Breast epithelium (tissue), 4 donors: ENCODE data around the gene IL11RA. TPM values are rescaled to one million over a fixed set of nuclear protein-coding genes. Genes with fewer than 3 reads are reported as not detected.

ENCODE experiments used
- DNase-seq, 2 donors: peaks; one replicate each; pipeline ENCODE4 v3.0.0-alpha.2; 2019; ENCODE audit warnings: low spot score in 2 of 2
- H3K27ac ChIP-seq, 2 donors: fragments of 200-600 bp; sonication (generic) in 1 of 2; one replicate each; pipeline ENCODE4 v1.5.1; 2016 to 2019; ENCODE audit warnings: mild to moderate bottlenecking in 1 of 2
- H3K27me3 ChIP-seq, 2 donors: fragments of 200-600 bp; sonication (generic) in 1 of 2; one replicate each; pipeline versions ENCODE4 v1.5.1 to v1.6.0; 2017 to 2019; ENCODE audit warnings: control low read depth in 1 of 2, mild to moderate bottlenecking in 1 of 2
- H3K36me3 ChIP-seq: fragments of 200-600 bp; one replicate; pipeline ENCODE4 v1.5.1; 2019
- H3K4me1 ChIP-seq, 2 donors: fragments of 200-600 bp; sonication (generic); one replicate each; pipeline ENCODE4 v1.5.1; 2016 to 2019; ENCODE audit warnings: control low read depth in 1 of 2
- H3K4me3 ChIP-seq, 3 donors: fragments of 200-600 bp; sonication (generic); 1 replicate in 2 of 3; 2 replicates in 1 of 3; pipeline ENCODE4 v1.5.1; 2016 to 2019; ENCODE audit warnings: mild to moderate bottlenecking in 3 of 3, moderate library complexity in 2 of 3
- H3K9me3 ChIP-seq, 2 donors: fragments of 200-600 bp; sonication (generic) in 1 of 2; one replicate each; pipeline ENCODE4 v1.5.1; 2016 to 2019; ENCODE audit warnings: control low read depth in 1 of 2
- CTCF ChIP-seq, 3 donors: fragments of 450-650 bp; IDR thresholded peaks; one replicate each; pipeline ENCODE4 v1.5.1; 2016 to 2017; ENCODE audit warnings: antibody characterized with exemption in 3 of 3, mild to moderate bottlenecking in 3 of 3, moderate library complexity in 3 of 3
- POLR2A ChIP-seq: fragments of 450-650 bp; IDR thresholded peaks from one replicate; pipeline ENCODE4 v1.6.1; 2016; ENCODE audit warnings: antibody characterized with exemption, mild to moderate bottlenecking, moderate library complexity
- POLR2AphosphoS5 ChIP-seq, 3 donors: sonication (generic); formaldehyde crosslinking; IDR thresholded peaks; one replicate each; pipeline ENCODE4 v1.6.1; 2017; ENCODE audit warnings: antibody characterized with exemption in 3 of 3
- intact Hi-C: fragments of 100-400 bp; cut with DNase I; formaldehyde crosslinking; loops from one replicate; pipeline ENCODE4 v1.15.1; 2023; ENCODE audit warnings: low total_unique reads
- total RNA-seq, 3 donors: library from RNA; depleted of rRNA; stranded (reverse); fragments of >200 nt; gene quantifications; one replicate each; pipeline ENCODE4 v1.1.0, GENCODE V29; 2016

Gene IL11RA
- total RNA-seq, 3 donors from 2014 or later = 20.3 to 45.5 (median 42.1) TPM

GRCh38 chr9:34633166-34633565 lies 18.8 kb upstream of the IL11RA start:
- H3K9me3 ChIP-seq = no peaks in the 10 kb centered on the region
- H3K27me3 ChIP-seq = no peaks in the 10 kb centered on the region
- DNase-seq = no peak
- H3K4me1 ChIP-seq = peaks cover 0 to 4% of the 10 kb centered on the region in 2 donors
- no peak for TF ChIP-seq CTCF (IDR thresholded peaks at IDR 0.05)
- TF ChIP-seq POLR2A = no peak
- no peak for TF ChIP-seq POLR2AphosphoS5 (IDR thresholded peaks at IDR 0.05)
- intact Hi-C loops = no loop called here
- no peak overlapping the region for H3K4me3 ChIP-seq
- H3K36me3 ChIP-seq = no peaks in the 10 kb centered on the region
- no peak overlapping the region for H3K27ac ChIP-seq

GRCh38 chr9:34633851-34634550 lies 18.0 kb upstream of the IL11RA start:
- DNase-seq = peak in 1 of 2 donors; percentile 45
- Histone ChIP-seq H3K27ac (no peak overlapping the region), H3K27me3 (no peaks in the 10 kb centered on the region), H3K36me3 (no peaks in the 10 kb centered on the region), H3K4me1 (peaks cover 0 to 4% of the 10 kb centered on the region in 2 donors), H3K4me3 (no peak overlapping the region), H3K9me3 (no peaks in the 10 kb centered on the region)
- intact Hi-C loops = loop anchor here (1.0 kb wide), 1 partner anchor 8 kb away; no protein-coding TSS in a partner anchor
- TF ChIP-seq CTCF (IDR thresholded peaks at IDR 0.05) (peak; percentile 79 to 84 (median 81)), POLR2A (no peak)

- Histone ChIP-seq H3K27ac (no peak overlapping the region), H3K27me3 (no peaks in the 10 kb centered on the region), H3K36me3 (no peaks in the 10 kb centered on the region), H3K9me3 (no peaks in the 10 kb centered on the region), H3K4me1 (peaks cover 0 to 4% of the 10 kb centered on the region in 2 donors), H3K4me3 (no peak overlapping the region)
- TF ChIP-seq POLR2AphosphoS5 (IDR thresholded peaks at IDR 0.05) (no peak), POLR2A (no peak), CTCF (IDR thresholded peaks at IDR 0.05) (no peak)
- intact Hi-C loops = loop anchor here (1.0 kb wide), 1 partner anchor 8 kb away; no protein-coding TSS in a partner anchor
- no peak for DNase-seq
Observed at GRCh38 chr9:34634551-34635248, 17.3 kb upstream of the IL11RA start.

- intact Hi-C loops = no loop called here
- H3K27ac ChIP-seq = no peak overlapping the region
Observed at GRCh38 chr9:34635556-34635955, 16.4 kb upstream of the IL11RA start.

More at GRCh38 chr9:34635556-34635955, 16.4 kb upstream of the IL11RA start:
- H3K36me3 ChIP-seq = no peaks in the 10 kb centered on the region
- no peak overlapping the region for H3K4me3 ChIP-seq
- peaks cover 0 to 4% of the 10 kb centered on the region in 2 donors for H3K4me1 ChIP-seq
- DNase-seq = no peak
- H3K27me3 ChIP-seq = no peaks in the 10 kb centered on the region
- TF ChIP-seq CTCF (IDR thresholded peaks at IDR 0.05) = no peak
- TF ChIP-seq POLR2AphosphoS5 (IDR thresholded peaks at IDR 0.05) = no peak
- TF ChIP-seq POLR2A = no peak
- no peaks in the 10 kb centered on the region for H3K9me3 ChIP-seq
